CD14-positive monocyte (primary cell): Measurements from ENCODE around the gene ADAMTSL1. TPM values are rescaled to one million over a fixed set of nuclear protein-coding genes. Genes with fewer than 3 reads are reported as not detected.

Experiments used
- DNase-seq, 3 donors: peaks; one replicate each; pipeline ENCODE4 v3.0.0-alpha.2; 2011 to 2022
- H2AFZ ChIP-seq: 2 replicates; pipeline ENCODE4 v1.6.0; 2012; ENCODE audit warnings: mild to moderate bottlenecking, low read depth, low read length, inconsistent platforms; ENCODE audit not compliant: insufficient read depth, poor library complexity, severe bottlenecking
- H3K27ac ChIP-seq, 2 donors: 1 replicate in 1 of 2; 2 replicates in 1 of 2; pipeline ENCODE4 v1.5.1; 2012 to 2013; ENCODE audit warnings: low read length in 2 of 2, control low read depth in 1 of 2, inconsistent platforms in 1 of 2, low read depth in 1 of 2, mild to moderate bottlenecking in 1 of 2
- H3K27me3 ChIP-seq, 2 donors: one replicate each; pipeline versions ENCODE4 v1.6.0 to v1.6.1; 2011 to 2013; ENCODE audit warnings: low read length in 2 of 2; ENCODE audit not compliant: control insufficient read depth in 2 of 2, insufficient read depth in 2 of 2
- H3K36me3 ChIP-seq, 2 donors: replicated peaks in 1 of 2; 1 replicate in 1 of 2; 2 replicates in 1 of 2; pipeline versions ENCODE4 v1.5.1 to v1.6.1; 2012 to 2013; ENCODE audit warnings: low read length in 2 of 2, control low read depth in 1 of 2, inconsistent platforms in 1 of 2, mild to moderate bottlenecking in 1 of 2; ENCODE audit not compliant: insufficient read depth in 2 of 2, control insufficient read depth in 1 of 2
- H3K4me1 ChIP-seq, 2 donors: 1 replicate in 1 of 2; 2 replicates in 1 of 2; pipeline versions ENCODE4 v1.5.1 to v1.6.1; 2012 to 2013; ENCODE audit warnings: low read length in 2 of 2, control low read depth in 1 of 2, inconsistent platforms in 1 of 2, mild to moderate bottlenecking in 1 of 2, moderate library complexity in 1 of 2; ENCODE audit not compliant: insufficient read depth in 2 of 2, control insufficient read depth in 1 of 2
- H3K4me2 ChIP-seq: replicated peaks from 2 replicates; pipeline ENCODE3; 2012; ENCODE audit warnings: low read length, moderate library complexity, mild to moderate bottlenecking; ENCODE audit not compliant: poor library complexity, severe bottlenecking; ENCODE audit errors: extremely low read depth
- H3K4me3 ChIP-seq, 3 experiments: fragments of 200-600 bp in 1 of 3; sonication (generic) in 1 of 3; replicated peaks in 1 of 3; 1 replicate in 2 of 3; 2 replicates in 1 of 3; pipeline ENCODE4 v1.5.1; 2011 to 2013; ENCODE audit warnings: low read length in 3 of 3, mild to moderate bottlenecking in 3 of 3, control low read depth in 2 of 3, low read depth in 2 of 3, inconsistent platforms in 1 of 3, moderate library complexity in 1 of 3
- H3K79me2 ChIP-seq: 2 replicates; pipeline ENCODE4 v1.6.0; 2012; ENCODE audit warnings: mild to moderate bottlenecking, control low read depth, inconsistent platforms, low read length, moderate library complexity; ENCODE audit not compliant: insufficient read depth
- H3K9ac ChIP-seq: 2 replicates; pipeline ENCODE4 v1.6.0; 2017; ENCODE audit warnings: low read length, mild to moderate bottlenecking; ENCODE audit not compliant: insufficient read depth, poor library complexity, severe bottlenecking
- H3K9me3 ChIP-seq, 2 donors: replicated peaks in 1 of 2; 1 replicate in 1 of 2; 2 replicates in 1 of 2; pipeline versions ENCODE4 v1.5.1 to v1.6.1; 2012 to 2013; ENCODE audit warnings: low read length in 2 of 2, control low read depth in 1 of 2; ENCODE audit not compliant: control insufficient read depth in 1 of 2, insufficient read depth in 1 of 2
- H4K20me1 ChIP-seq: 2 replicates; pipeline ENCODE4 v1.6.0; 2012; ENCODE audit warnings: mild to moderate bottlenecking, low read length, control low read depth, moderate library complexity; ENCODE audit not compliant: insufficient read depth
- H3K27ac Mint-ChIP-seq, 7 donors: one replicate each; pipeline ENCODE4 v1.8.0; 2020; ENCODE audit warnings: mild to moderate bottlenecking in 7 of 7, mixed read lengths in 7 of 7, moderate library complexity in 6 of 7, inconsistent platforms in 2 of 7
- H3K27me3 Mint-ChIP-seq, 3 donors: one replicate each; pipeline ENCODE4 v1.8.0; 2021 to 2022; ENCODE audit warnings: low read depth in 3 of 3, mild to moderate bottlenecking in 3 of 3, mixed read lengths in 3 of 3, moderate library complexity in 3 of 3, inconsistent platforms in 1 of 3
- H3K36me3 Mint-ChIP-seq, 2 donors: one replicate each; pipeline ENCODE4 v1.8.0; 2020; ENCODE audit warnings: mixed read lengths in 2 of 2, inconsistent platforms in 1 of 2, mild to moderate bottlenecking in 1 of 2
- H3K4me1 Mint-ChIP-seq: one replicate; pipeline ENCODE4 v1.8.0; 2020; ENCODE audit warnings: mild to moderate bottlenecking, mixed read lengths
- H3K4me3 Mint-ChIP-seq, 2 donors: one replicate each; pipeline ENCODE4 v1.8.0; 2020; ENCODE audit warnings: mild to moderate bottlenecking in 2 of 2, mixed read lengths in 2 of 2, moderate library complexity in 1 of 2
- H3K9me3 Mint-ChIP-seq, 7 donors: one replicate each; pipeline ENCODE4 v1.8.0; 2020 to 2022; ENCODE audit warnings: mixed read lengths in 7 of 7, mild to moderate bottlenecking in 6 of 7, moderate library complexity in 6 of 7, inconsistent platforms in 2 of 7
- CTCF ChIP-seq: fragments of 200-600 bp; IDR thresholded peaks from one replicate; pipeline ENCODE4 v1.8.0; 2022; ENCODE audit warnings: antibody characterized with exemption, mild to moderate bottlenecking
- WGBS: methylation state at CpG from one replicate; pipeline ENCODE4 v1.1.5; 2013; ENCODE audit warnings: missing lambda C conversion rate; ENCODE audit not compliant: insufficient coverage; 5-methylcytosine and 5-hydroxymethylcytosine counted together
- intact Hi-C, 2 donors: fragments of 100-400 bp; cut with micrococcal nuclease; formaldehyde crosslinking; loops; one replicate each; pipeline versions ENCODE4 v1.15.0 to v1.15.1; 2023
- polyA plus RNA-seq, 3 donors: library from polyadenylated mRNA; depleted of rRNA in 1 of 3; unstranded in 2 of 3; stranded (reverse) in 1 of 3; fragments of 300-500 nt in 2 of 3; fragments of >200 nt in 1 of 3; fragmentation: Illumina TruSeq in 2 of 3; gene quantifications; 1 replicate in 2 of 3; 2 replicates in 1 of 3; pipeline ENCODE4 v1.2.3, GENCODE V29; 2012 to 2021

ADAMTSL1 gene
- polyA plus RNA-seq, 3 donors = not detected

GRCh38 chr9:18906656-18907395, 432.9 kb downstream of the ADAMTSL1 start:
- no peak for DNase-seq
- H3K36me3 ChIP-seq = no peaks in the 10 kb centered on the region
- no peak overlapping the region for H3K4me3 ChIP-seq
- no peak for TF ChIP-seq CTCF
- no peaks in the 10 kb centered on the region for H3K27me3 ChIP-seq
- Mint-ChIP-seq H3K4me3 (no peak overlapping the region), H3K9me3 (peaks cover 2 to 11% (median 2%) of the 10 kb centered on the region in 7 donors), H3K36me3 (no peaks in the 10 kb centered on the region), H3K27ac (no peak overlapping the region), H3K4me1 (no peaks in the 10 kb centered on the region), H3K27me3 (peaks cover 2 to 10% (median 3%) of the 10 kb centered on the region in 3 donors)
- 96% methylated on average over 8 of the region's 9 CpGs for WGBS
- H4K20me1 ChIP-seq = no peaks in the 10 kb centered on the region
- no peaks in the 10 kb centered on the region for H3K4me1 ChIP-seq
- H3K4me2 ChIP-seq = no peak overlapping the region
- H2AFZ ChIP-seq = no peak overlapping the region
- H3K9me3 ChIP-seq = no peaks in the 10 kb centered on the region
- H3K9ac ChIP-seq = no peak overlapping the region
- intact Hi-C loops = no loop called here
- no peak overlapping the region for H3K27ac ChIP-seq
- no peaks in the 10 kb centered on the region for H3K79me2 ChIP-seq

- H3K4me2 ChIP-seq = no peak overlapping the region
- no peak overlapping the region for H3K9ac ChIP-seq
- no peaks in the 10 kb centered on the region for H4K20me1 ChIP-seq
- 99% methylated on average over 6 of the region's 15 CpGs for WGBS
- DNase-seq = no peak
- H3K79me2 ChIP-seq = no peaks in the 10 kb centered on the region
- H3K27me3 ChIP-seq = no peaks in the 10 kb centered on the region
- peaks cover 2 to 10% (median 5%) of the 10 kb centered on the region in 3 donors for H3K27me3 Mint-ChIP-seq
- H3K4me1 Mint-ChIP-seq = no peaks in the 10 kb centered on the region
- no peak overlapping the region for H3K27ac Mint-ChIP-seq
- H3K4me3 ChIP-seq = no peak overlapping the region
- no peak overlapping the region for H2AFZ ChIP-seq
- no peaks in the 10 kb centered on the region for H3K36me3 ChIP-seq
- H3K27ac ChIP-seq = no peak overlapping the region
- no peak for TF ChIP-seq CTCF
- no peaks in the 10 kb centered on the region for H3K36me3 Mint-ChIP-seq
- H3K9me3 Mint-ChIP-seq = peaks cover 0 to 2% (median 0%) of the 10 kb centered on the region in 7 donors
- intact Hi-C loops = no loop called here
- no peak overlapping the region for H3K4me3 Mint-ChIP-seq
- no peaks in the 10 kb centered on the region for H3K4me1 ChIP-seq
- H3K9me3 ChIP-seq = no peaks in the 10 kb centered on the region
Measured at GRCh38 chr9:18907927-18908625, 434.1 kb downstream of the ADAMTSL1 start.
